Fibroblast of skin of scalp (primary cell): Measurements from ENCODE around the gene GYG1. TPM values are rescaled to one million over a fixed set of nuclear protein-coding genes. Genes with fewer than 3 reads are reported as not detected.
"Not testable (repeated sequence)": the region's sequence is repeated elsewhere in the genome, so short reads cannot be mapped to it uniquely, and the experiment has no call there.

Source experiments
- DNase-seq: peaks from one replicate; pipeline ENCODE4 v3.0.0-alpha.2; 2013
- polyA plus RNA-seq, 2 experiments: library from polyadenylated mRNA; unstranded; fragments of 120-200 nt; gene quantifications; one replicate each; pipeline ENCODE4 v1.2.1, GENCODE V29; 2013; ENCODE audit not compliant: insufficient read length in 2 of 2

Gene GYG1
- 44.3 TPM for polyA plus RNA-seq (2013, experiment 1 of 2; ENCODE audit: insufficient read length)
- polyA plus RNA-seq (2013, experiment 2 of 2; ENCODE audit: insufficient read length): 49.9 TPM

GRCh38 chr3:148991219-148992026 lies at the start of gene GYG1:
GYG1 (plus strand) TSS chr3:148991540; CDS start chr3:148991641, 101 bp downstream.
- DNase-seq: peak; percentile 84

GRCh38 chr3:148943506-148944205 lies 47.7 kb upstream of the GYG1 start:
- DNase-seq: peak; percentile 97

DNA sequence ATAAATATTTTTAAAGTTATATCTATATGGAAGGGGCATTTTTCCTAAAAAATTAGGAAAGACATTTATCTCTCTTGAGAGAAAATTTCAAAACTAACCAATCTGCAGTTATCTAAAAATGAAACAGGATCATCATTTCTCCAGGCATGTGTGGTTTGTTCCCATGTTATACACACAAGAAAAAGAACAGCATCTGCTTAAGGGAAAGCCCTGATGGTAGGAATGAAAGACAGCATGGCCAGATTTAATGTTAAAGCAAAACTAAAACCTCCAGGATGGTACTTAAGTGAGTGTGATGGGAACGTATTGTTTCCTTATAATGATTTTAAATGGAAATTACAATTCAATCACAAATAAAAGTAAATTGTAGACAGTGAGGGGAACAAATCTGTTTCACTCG lies 46.2 kb upstream of the GYG1 start:
- DNase-seq: peak; percentile 33

- DNase-seq: no peak
Measured at GRCh38 chr3:148948913-148949657, 42.3 kb upstream of the GYG1 start.

DNA sequence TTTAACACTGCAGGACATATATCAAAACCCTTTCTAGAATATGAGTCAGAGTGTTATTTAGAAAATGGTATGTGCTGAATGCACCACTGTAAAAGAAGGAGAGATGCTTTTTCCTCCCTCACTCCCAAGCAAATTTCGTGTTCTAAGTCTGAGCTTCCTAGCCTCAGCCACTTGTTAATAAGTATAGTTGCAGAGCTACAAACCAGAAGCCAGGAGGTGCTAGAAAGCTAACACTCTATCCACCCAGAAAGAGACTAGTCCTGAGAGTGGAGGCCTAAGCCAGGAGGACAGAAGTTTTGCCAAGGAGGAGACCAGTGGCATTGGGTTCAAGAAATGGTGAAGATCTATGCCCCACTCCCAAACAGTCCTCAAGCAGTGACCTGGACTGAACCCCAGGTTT lies 40.5 kb upstream of the GYG1 start:
- DNase-seq: peak; percentile 38

DNA sequence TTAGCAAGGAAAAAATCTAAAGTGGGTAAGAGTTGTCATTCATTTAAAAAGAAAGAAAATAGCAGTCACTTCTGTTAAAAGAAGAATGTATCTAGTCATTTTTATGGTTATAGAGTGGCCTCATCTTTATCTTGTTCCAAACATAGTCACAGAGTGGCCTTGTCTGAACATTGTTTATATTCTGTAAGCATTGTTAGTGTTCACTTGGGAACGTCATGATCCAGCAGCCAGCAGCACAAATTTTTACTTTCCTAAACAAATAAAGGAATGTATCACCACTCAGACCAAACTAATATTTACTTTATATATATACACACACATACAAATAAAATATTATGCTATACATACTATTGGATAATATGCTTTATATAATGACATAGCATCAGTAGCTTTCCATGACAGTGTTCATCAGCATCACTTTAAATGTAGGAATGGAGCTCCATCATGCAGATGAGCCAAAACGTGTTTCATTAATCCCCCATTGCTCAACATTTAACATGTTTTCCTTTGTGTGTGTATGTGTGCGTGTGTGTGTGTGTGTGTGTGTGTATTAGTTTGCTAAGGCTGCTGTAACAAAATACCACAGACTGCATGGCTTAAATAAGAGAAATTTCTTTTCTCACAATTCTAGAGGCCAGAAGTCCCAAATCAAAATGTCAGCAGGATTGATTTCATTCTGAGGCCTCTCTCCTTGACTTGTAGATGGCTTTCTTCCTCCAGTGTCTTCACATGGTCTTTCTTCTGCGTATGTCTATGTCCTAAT lies 39.6 kb upstream of the GYG1 start:
- no peak for DNase-seq

- no peak for DNase-seq
Measured at GRCh38 chr3:148953094-148953493, 38.2 kb upstream of the GYG1 start.

DNA sequence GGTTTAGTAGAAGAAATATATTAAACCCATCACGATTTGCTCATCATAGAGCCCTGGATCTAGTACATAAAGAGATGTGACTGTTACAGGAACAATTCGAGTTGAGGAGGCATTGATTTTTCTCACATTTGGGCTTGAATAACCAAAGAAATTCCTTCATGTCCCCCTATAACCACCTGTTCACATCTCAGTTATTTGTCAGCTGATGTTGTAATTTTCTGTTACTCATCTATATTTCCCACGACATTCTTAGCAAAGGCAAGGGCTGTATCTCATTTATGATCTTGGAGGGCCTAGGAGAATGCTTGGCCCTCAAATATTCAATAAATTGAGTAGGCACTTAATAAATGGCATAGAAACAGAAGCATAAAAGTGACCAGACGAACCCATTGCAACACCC lies 36.4 kb upstream of the GYG1 start:
- no peak for DNase-seq

- peak; percentile 95 for DNase-seq
Measured at GRCh38 chr3:148955544-148956346, 35.6 kb upstream of the GYG1 start.

DNA sequence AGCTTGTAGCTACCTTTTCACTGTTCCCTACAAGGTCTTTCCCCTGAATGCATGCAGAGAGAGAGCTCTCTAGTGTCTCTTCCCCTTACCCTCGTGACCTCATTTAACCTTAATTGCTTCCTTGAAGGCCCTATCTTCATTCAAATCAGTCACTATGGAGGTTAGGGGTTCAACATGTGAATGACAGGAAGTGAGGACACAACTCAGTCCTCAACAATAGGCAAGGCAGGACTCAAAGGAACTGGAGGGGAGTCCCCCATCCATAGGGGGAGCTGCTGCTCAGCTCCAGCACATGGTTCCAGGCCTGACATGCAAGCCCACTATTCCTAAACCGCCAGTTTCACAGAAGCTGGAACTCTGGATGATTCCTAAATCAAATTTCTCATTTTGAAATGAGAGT lies 33.8 kb upstream of the GYG1 start:
- peak; percentile 26 for DNase-seq

DNA sequence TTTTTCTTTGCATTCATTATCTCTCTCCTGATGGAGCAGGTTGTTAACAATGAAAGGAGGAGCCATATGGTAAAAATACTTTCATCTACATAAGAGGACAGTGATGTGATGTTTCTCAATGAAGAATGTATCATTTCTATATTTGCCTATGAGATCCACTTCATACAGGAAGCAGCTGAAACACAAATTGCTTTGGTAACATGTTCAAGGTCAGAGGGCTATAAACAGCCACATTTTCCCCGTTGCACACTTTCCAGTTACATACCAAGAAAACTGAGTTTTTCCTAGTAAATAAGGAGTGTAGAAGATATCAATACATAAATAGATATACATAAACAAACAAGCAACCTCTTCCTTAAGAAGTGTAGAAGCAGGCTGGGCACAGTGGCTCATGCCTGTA lies 32.6 kb upstream of the GYG1 start:
- no peak for DNase-seq

DNA sequence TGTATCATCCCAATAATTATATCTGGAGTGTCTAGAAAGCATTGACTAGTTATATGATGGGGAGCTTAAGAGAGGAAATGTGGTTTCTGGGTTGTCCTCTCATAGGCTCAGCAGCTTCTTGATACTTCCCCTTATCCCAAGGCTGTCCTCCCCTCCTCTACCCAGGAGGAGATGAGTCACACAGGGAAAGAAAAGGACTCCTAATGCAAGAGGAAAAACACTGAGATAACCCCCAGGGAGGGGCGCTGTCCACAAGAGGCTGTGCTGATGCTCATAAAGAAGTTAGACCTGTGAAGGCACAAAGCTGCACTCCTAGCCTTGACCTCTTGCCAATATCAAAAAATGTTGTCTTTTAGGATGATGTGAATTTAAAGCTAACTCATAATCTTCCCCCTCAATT lies 28.8 kb upstream of the GYG1 start:
- DNase-seq: peak; percentile 81

DNA sequence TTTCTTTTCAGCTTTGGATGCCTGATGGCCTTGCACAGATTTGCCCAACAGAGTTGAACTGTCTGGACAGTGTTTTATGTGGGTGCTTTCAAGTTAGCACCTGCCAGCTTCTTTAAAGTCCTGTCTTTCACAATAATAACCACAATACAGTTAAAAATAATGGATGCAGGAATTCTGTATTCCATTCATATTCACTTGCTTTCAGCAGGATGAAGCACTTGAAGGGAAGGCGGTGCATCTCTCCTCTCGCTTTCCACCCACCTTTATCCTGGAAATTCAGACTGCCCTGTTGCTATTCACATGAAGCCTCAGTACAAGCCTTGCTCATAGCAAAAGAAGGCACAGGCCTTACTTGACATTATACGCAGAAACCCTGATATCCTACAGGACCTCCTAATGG lies 26.5 kb upstream of the GYG1 start:
- DNase-seq: no peak

DNA sequence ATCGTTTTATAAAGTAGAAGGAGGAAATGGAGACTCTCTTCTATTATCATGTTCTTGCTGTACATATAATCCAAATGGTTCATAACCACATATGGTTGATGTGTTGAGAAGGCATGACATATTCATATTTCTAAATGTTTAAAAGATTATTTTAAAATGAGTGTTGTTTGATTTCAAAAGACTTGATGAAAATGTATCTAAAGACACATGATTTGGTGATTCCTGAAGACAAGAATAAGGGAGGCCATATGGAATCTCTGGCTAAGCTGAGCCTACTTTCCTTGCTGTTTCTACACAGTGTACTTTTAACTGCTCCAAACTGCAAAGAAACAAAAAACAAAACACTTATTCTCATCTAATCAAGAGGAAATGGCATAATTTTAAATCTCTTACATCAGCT lies 23.0 kb upstream of the GYG1 start:
- DNase-seq: no peak

DNA sequence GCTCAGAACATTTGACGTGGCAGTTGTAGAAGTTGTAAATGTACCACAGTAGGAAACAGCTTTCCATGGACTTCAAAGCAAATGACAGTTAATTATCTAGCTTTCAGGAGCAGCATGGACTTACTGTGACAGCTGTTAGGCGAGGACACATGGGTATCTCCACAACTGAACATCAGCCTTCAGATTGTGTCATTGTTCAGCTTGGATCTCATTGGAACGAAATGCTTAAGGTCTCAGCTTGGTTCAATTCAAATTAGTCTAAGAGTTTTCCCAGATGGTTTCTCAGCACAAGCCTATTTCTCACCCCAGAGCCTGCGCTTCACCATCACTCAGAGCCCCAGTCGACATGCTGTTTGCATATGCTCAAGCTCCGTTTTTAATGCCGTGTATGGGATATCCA lies 21.1 kb upstream of the GYG1 start:
- DNase-seq: no peak

DNA sequence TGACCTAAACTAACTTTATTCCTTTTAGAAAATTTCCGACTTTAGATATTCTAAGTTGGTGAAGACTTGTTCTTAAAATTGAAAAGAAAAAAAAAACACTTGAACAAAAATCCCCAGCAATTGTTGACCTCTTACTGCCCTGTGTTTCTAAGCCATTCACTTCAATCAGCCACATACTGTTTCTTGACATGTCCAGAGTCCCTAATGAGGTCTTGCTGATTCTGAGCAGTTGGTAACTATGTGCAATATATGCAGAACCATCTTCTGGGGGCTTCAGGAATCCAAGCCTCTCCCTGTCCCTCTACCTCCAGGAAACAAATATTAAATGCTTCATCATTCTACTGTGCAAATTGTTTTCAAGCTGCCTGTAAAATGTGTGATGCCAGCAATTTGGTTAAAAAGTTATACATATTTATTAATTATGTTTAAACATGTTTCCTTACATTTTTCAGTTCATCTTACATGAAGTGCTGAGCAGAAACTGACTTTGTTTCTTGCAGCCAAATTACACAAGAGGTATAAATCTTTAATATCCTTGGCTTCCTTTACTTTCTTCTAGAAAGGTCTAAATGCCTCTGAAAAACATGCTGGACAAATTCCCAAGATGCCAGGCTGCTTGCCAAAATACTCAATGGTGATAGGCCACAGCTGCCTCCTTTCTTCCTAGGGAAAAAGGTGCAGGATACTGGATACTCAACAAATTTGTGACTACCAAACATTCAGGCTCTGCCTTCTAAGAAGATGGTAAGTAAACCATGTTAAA lies 19.8 kb upstream of the GYG1 start:
- DNase-seq: peak; percentile 47

- no peak for DNase-seq
Measured at GRCh38 chr3:148974726-148975125, 16.6 kb upstream of the GYG1 start.

DNA sequence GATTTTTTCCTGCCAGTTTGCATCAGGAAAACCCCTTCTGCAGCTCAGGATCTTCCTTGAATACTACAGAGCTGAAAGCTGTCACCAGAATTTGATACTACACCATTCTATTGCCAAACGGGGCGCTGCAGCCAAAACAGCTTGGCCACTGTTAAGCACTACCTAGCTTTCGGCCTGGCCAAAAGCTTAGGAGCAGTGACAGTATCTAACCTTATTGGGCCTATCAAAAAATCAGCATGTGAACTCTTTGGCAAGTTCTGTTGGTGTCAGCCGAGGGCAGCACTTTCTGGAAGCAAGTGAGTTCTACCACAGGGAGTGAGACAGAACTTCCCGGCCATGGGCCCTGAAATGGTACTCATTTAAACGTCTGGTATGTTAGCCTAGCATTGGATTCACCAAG lies 16.1 kb upstream of the GYG1 start:
- no peak for DNase-seq

- no peak for DNase-seq
Measured at GRCh38 chr3:148975696-148976095, 15.6 kb upstream of the GYG1 start.

- DNase-seq: no peak
Measured at GRCh38 chr3:148981273-148981672, 10.1 kb upstream of the GYG1 start.

DNA sequence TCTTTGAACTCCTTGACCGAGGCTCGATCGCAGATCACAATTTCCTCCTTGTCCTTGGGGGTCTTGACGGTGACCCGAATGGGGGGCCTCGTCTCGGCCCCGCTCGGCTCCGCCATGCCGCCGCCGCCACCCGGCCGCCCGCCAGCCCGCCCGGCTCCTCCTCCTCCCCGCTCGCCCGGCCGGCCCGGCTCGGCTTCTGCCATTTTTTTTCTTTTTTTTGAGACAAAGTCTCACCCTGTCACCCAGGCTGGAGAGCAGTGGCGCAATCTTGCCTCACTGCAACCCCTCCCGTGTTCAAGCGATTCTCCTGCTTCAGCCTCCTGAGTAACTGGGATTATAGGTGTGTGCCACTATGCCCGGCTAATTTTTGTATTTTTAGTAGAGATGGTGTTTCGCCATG lies 3.8 kb upstream of the GYG1 start:
- DNase-seq: not testable (repeated sequence)
